Measurements from ENCODE around the gene ARMC7.

DNA sequence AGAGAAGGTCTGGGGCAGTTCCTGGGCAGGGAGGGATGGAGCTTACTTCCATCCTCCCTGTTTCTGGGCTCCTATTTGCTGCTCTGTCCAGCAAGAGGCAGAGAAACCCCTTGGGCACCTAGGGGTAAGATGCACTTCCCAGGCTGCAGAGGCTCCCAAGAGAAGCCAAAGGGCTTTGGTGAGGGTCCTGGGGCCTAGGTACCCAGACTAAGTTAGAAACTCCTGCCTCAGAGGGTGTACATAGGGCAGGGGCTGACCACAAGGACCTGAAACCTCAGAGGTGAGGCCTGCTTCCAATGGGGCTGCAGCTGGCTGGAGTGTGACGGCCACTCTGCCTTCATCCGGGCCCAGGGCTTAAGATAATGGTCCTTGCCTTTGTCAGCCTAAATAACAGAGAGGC lies 1.6 kb upstream of the ARMC7 start:
- TF ChIP-seq, protein P1, sequence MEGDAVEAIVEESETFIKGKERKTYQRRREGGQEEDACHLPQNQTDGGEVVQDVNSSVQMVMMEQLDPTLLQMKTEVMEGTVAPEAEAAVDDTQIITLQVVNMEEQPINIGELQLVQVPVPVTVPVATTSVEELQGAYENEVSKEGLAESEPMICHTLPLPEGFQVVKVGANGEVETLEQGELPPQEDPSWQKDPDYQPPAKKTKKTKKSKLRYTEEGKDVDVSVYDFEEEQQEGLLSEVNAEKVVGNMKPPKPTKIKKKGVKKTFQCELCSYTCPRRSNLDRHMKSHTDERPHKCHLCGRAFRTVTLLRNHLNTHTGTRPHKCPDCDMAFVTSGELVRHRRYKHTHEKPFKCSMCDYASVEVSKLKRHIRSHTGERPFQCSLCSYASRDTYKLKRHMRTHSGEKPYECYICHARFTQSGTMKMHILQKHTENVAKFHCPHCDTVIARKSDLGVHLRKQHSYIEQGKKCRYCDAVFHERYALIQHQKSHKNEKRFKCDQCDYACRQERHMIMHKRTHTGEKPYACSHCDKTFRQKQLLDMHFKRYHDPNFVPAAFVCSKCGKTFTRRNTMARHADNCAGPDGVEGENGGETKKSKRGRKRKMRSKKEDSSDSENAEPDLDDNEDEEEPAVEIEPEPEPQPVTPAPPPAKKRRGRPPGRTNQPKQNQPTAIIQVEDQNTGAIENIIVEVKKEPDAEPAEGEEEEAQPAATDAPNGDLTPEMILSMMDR (IDR thresholded peaks at IDR 0.05): no peak
- no peak for TF ChIP-seq POLR2A (IDR thresholded peaks at IDR 0.05)

Data from Peyer's patch (tissue), 4 donors.